ENCODE measurements around the gene S100A12.

The S100A12 gene

GRCh38 chr1:153361480-153362109 is 13.8 kb downstream of the S100A12 start:
- in situ Hi-C loops (cut with MboI; ENCODE audit: low pct_unique_long_range_greater_than_20kb, low sequenced_read_pairs, unreplicated experiment) = loop anchor here (10.0 kb wide), 1 partner anchor 123 kb away; no protein-coding TSS in a partner anchor
- TF ChIP-seq CTCF (IDR thresholded peaks at IDR 0.05; ENCODE audit: extremely low read depth, insufficient read depth, missing control alignments) = no peak
- DNase-seq (ENCODE audit: low spot score) = no peak

GRCh38 chr1:153360592-153361479 is 14.6 kb downstream of the S100A12 start:
- no peak for TF ChIP-seq CTCF (IDR thresholded peaks at IDR 0.05; ENCODE audit: extremely low read depth, insufficient read depth, missing control alignments)
- in situ Hi-C loops (cut with MboI; ENCODE audit: low pct_unique_long_range_greater_than_20kb, low sequenced_read_pairs, unreplicated experiment) = loop anchor here (10.0 kb wide), 1 partner anchor 124 kb away; no protein-coding TSS in a partner anchor
- DNase-seq (ENCODE audit: low spot score) = no peak

GRCh38 chr1:153360190-153360589 is 15.2 kb downstream of the S100A12 start:
- DNase-seq (ENCODE audit: low spot score) = no peak
- in situ Hi-C loops (cut with MboI; ENCODE audit: low pct_unique_long_range_greater_than_20kb, low sequenced_read_pairs, unreplicated experiment) = loop anchor here (10.0 kb wide), 1 partner anchor 125 kb away; no protein-coding TSS in a partner anchor
- no peak for TF ChIP-seq CTCF (IDR thresholded peaks at IDR 0.05; ENCODE audit: extremely low read depth, insufficient read depth, missing control alignments)

DNA sequence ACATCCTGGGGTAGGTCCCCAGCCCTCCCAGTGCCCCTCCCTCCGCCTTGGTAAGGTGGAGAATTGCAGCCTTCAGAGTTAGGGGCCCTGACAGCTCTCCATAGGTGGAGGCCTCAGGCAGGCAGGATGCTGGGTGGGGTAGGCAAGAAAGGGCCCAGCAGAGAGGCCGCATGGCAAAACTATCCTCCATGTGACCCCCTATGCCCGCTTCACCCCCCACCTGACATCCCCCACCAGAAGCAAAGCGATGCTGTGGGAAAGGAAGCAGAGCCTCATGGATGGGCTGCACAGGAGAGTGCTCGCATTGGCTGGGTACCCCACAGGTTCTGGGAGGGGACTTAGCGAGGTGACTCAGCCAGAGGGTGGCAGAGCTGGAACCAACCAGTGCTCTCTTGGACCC is 16.2 kb downstream of the S100A12 start:
- in situ Hi-C loops (cut with MboI; ENCODE audit: low pct_unique_long_range_greater_than_20kb, low sequenced_read_pairs, unreplicated experiment) = no loop called here
- TF ChIP-seq CTCF (IDR thresholded peaks at IDR 0.05; ENCODE audit: extremely low read depth, insufficient read depth, missing control alignments) = no peak
- DNase-seq (ENCODE audit: low spot score) = no peak

DNA sequence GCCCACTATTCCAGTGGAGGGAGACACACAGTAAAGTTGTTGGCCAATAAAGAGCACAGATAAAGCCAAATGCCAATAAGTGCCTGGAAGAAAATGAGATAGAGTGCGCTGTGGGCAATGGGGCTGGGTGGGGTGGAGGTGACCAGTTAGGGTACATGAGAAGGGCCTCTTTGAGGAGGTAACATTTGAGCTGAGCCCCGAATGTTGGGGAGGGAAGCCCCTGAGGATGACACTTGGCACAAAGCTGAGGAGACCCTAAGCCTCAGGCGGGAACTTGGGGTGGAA is 16.8 kb downstream of the S100A12 start:
- in situ Hi-C loops (cut with MboI; ENCODE audit: low pct_unique_long_range_greater_than_20kb, low sequenced_read_pairs, unreplicated experiment) = no loop called here
- TF ChIP-seq CTCF (IDR thresholded peaks at IDR 0.05; ENCODE audit: extremely low read depth, insufficient read depth, missing control alignments) = no peak
- no peak for DNase-seq (ENCODE audit: low spot score)

DNA sequence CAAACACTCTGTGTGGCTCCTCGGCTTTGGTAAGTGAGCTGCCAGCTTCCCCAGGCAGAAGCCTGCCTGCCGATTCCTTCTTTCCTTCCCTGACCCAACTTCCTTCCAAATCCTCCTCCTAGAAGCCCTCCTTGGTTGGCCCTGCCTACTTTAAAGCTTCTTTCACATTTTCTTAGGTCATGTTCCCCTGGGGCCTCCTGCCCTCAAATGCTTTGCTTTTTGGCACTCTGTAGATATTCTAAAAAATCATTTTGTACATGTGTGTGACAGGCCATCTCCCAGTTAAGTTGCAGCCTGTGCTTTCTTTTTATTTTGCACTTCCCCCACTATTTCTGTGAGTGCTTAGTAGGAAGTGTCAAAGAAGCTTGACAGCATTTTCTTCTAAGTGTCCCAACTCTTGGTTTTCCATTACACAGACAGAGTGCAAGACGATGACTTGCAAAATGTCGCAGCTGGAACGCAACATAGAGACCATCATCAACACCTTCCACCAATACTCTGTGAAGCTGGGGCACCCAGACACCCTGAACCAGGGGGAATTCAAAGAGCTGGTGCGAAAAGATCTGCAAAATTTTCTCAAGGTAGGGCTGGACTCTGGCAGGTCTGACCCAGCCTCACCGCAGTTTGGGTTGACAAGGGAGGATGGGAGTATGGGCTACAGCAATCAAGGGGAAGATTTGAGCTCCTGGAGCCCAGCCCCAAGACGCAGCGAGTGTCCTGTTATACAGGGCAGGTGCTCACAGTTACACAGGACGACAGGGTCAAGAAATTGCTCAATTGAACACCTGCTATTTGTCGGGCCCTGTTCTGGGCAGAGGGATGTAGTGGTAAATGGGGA is 17.3 kb downstream of the S100A12 start, which contains the start of gene S100A9:
Gene S100A9 (plus strand): TSS at position 2 of the 838 bp plus-strand sequence. CDS start 430 bp downstream, at position 432.
- in situ Hi-C loops (cut with MboI; ENCODE audit: low pct_unique_long_range_greater_than_20kb, low sequenced_read_pairs, unreplicated experiment) = no loop called here
- TF ChIP-seq CTCF (IDR thresholded peaks at IDR 0.05; ENCODE audit: extremely low read depth, insufficient read depth, missing control alignments) = no peak
- no peak for DNase-seq (ENCODE audit: low spot score)

Measured in GM13977 (cell line).